Naive thymus-derived CD4-positive, alpha-beta T cell (primary cell): ENCODE results near the gene SCT. TPM values are rescaled to one million over a fixed set of nuclear protein-coding genes. Genes with fewer than 3 reads are reported as not detected.

Experiments used
- ATAC-seq: fragments of 150-1000 bp; cut with Tn5 transposase; 2 replicates; pipeline ENCODE4 v1.10.0; 2021; ENCODE audit warnings: mild to moderate bottlenecking, moderate library complexity
- CTCF ChIA-PET: fragments of 350-600 bp; sonication (Branson Sonifier 250); formaldehyde crosslinking; loops from one replicate; lab custom pipeline; 2021; ENCODE audit warnings: antibody characterized with exemption; lab: Charles Lee
- POLR2A ChIA-PET: fragments of 350-600 bp; sonication (Branson Sonifier 250); formaldehyde crosslinking; loops from one replicate; lab custom pipeline; 2021; ENCODE audit warnings: antibody characterized with exemption, inconsistent platforms; lab: Charles Lee
- DNase-seq, 9 donors: peaks; one replicate each; pipeline versions ENCODE4 v3.0.0 to v3.0.0-alpha.2; 2020 to 2022; ENCODE audit warnings: mixed read lengths in 1 of 9
- H3K27ac ChIP-seq: one replicate; pipeline ENCODE4 v1.7.0; 2013; ENCODE audit warnings: mild to moderate bottlenecking, low read depth, low read length, moderate library complexity
- H3K27me3 ChIP-seq, 2 donors: one replicate each; pipeline ENCODE4 v1.7.0; 2013; ENCODE audit warnings: low read length in 2 of 2, mild to moderate bottlenecking in 2 of 2, moderate library complexity in 2 of 2; ENCODE audit not compliant: control insufficient read depth in 2 of 2, insufficient read depth in 2 of 2
- H3K36me3 ChIP-seq, 3 experiments: 1 replicate in 2 of 3; 2 replicates in 1 of 3; pipeline ENCODE4 v1.7.0; 2013; ENCODE audit warnings: low read length in 3 of 3, mild to moderate bottlenecking in 3 of 3, moderate library complexity in 1 of 3; ENCODE audit not compliant: insufficient read depth in 3 of 3, control insufficient read depth in 2 of 3
- H3K4me1 ChIP-seq, 2 donors: one replicate each; pipeline ENCODE4 v1.7.0; 2013; ENCODE audit warnings: low read length in 2 of 2, mild to moderate bottlenecking in 2 of 2, moderate library complexity in 1 of 2; ENCODE audit not compliant: control insufficient read depth in 2 of 2, insufficient read depth in 2 of 2
- H3K4me3 ChIP-seq: 2 replicates; pipeline ENCODE4 v1.7.0; 2013; ENCODE audit warnings: mild to moderate bottlenecking, low read length
- H3K9me3 ChIP-seq, 3 experiments: 1 replicate in 2 of 3; 2 replicates in 1 of 3; pipeline ENCODE4 v1.7.0; 2013; ENCODE audit warnings: low read length in 3 of 3; ENCODE audit not compliant: control insufficient read depth in 2 of 3
- H3K27ac Mint-ChIP-seq, 9 donors: one replicate each; pipeline ENCODE4 v1.8.0; 2020 to 2022; ENCODE audit warnings: mixed read lengths in 9 of 9, mild to moderate bottlenecking in 8 of 9, moderate library complexity in 5 of 9, inconsistent platforms in 2 of 9
- H3K27me3 Mint-ChIP-seq, 5 donors: one replicate each; pipeline ENCODE4 v1.8.0; 2021 to 2022; ENCODE audit warnings: mixed read lengths in 5 of 5, mild to moderate bottlenecking in 1 of 5
- H3K36me3 Mint-ChIP-seq, 5 donors: one replicate each; pipeline ENCODE4 v1.8.0; 2020 to 2022; ENCODE audit warnings: mixed read lengths in 5 of 5, mild to moderate bottlenecking in 3 of 5, inconsistent platforms in 1 of 5
- H3K4me1 Mint-ChIP-seq, 7 donors: one replicate each; pipeline ENCODE4 v1.8.0; 2020 to 2022; ENCODE audit warnings: mixed read lengths in 7 of 7, mild to moderate bottlenecking in 3 of 7, inconsistent platforms in 1 of 7
- H3K4me3 Mint-ChIP-seq, 10 donors: one replicate each; pipeline ENCODE4 v1.8.0; 2020 to 2022; ENCODE audit warnings: mild to moderate bottlenecking in 10 of 10, mixed read lengths in 10 of 10, moderate library complexity in 6 of 10, inconsistent platforms in 2 of 10
- H3K9me3 Mint-ChIP-seq, 11 donors: one replicate each; pipeline ENCODE4 v1.8.0; 2020 to 2022; ENCODE audit warnings: mixed read lengths in 11 of 11, mild to moderate bottlenecking in 4 of 11, inconsistent platforms in 1 of 11, moderate library complexity in 1 of 11
- intact Hi-C, 2 donors: fragments of 100-400 bp; cut with micrococcal nuclease; formaldehyde crosslinking; loops; one replicate each; pipeline ENCODE4 v1.15.1; 2023
- polyA plus RNA-seq, 2 donors: library from polyadenylated mRNA; unstranded; fragments of 300-500 nt; fragmentation: Illumina TruSeq; gene quantifications; one replicate each; pipeline ENCODE4 v1.2.3, GENCODE V29; 2021
- total RNA-seq, 6 experiments: library from RNA in 5 of 6; stranded (reverse) in 5 of 6; gene quantifications; 1 replicate in 5 of 6; 2 replicates in 1 of 6; pipeline ENCODE4 v1.2.3 and lab custom pipeline; 2021 to 2026

SCT gene
- total and polyA plus RNA-seq, 7 experiments from 2014 or later = not detected

DNA sequence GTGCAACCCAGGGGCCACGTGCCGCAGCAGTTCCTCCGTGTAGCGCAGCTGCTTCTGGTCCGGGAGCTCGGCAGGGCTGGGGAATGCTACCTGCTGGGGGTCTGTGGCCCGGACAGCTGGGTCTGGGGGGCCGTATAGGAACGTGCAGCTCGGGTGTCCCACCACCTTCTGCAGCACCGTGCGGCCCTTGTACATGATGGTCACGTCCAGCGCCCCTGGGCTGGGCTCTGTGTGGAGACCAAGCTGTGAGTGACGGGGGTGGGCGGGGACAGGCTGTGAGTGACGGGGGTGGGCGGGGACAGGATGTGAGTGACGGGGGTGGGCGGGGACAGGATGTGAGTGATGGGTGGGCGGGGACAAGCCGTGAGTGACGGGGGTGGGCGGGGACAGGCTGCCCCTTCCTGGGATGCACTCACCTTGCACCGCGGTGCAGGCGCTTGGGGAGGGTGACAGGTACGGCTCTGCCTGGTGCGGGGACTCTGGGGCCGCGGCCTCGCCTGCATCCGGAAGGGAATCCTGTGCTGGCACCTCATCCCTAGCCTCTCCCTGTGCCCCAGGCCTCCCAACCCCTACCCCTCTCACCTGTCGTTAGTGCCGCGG is 13.5 kb downstream of the SCT start:
- H3K27ac Mint-ChIP-seq = peak overlapping the region in 7 of 9 donors; percentile 88 to 95 (median 90)
- peaks cover 8 to 22% of the 10 kb centered on the region in 2 donors for H3K4me1 ChIP-seq
- DNase-seq (peak in 8 of 9 donors; percentile 20 to 89 (median 76)), ATAC-seq (peak; percentile 47)
- CTCF ChIA-PET = interaction anchor here (0.6 kb wide), 1 partner anchor 36 kb away, joined by 6 read pairs; no protein-coding TSS in a partner anchor
- H3K36me3 Mint-ChIP-seq = peaks cover 0 to 15% (median 0%) of the 10 kb centered on the region in 5 donors
- H3K27me3 Mint-ChIP-seq = no peaks in the 10 kb centered on the region
- POLR2A ChIA-PET = interaction anchor here (0.7 to 2.5 kb wide), 4 partner anchors 37 to 110 kb away, joined by 3 to 14 read pairs (median 3); partner anchors contain the start of genes PHRF1 and RNH1
- peaks cover 0 to 56% (median 22%) of the 10 kb centered on the region in 3 experiments for H3K36me3 ChIP-seq
- peaks cover 0 to 22% (median 15%) of the 10 kb centered on the region in 7 donors for H3K4me1 Mint-ChIP-seq
- peak overlapping the region; percentile 95 for H3K27ac ChIP-seq
- intact Hi-C loops = loop anchor here (1.0 to 2.0 kb wide), 6 partner anchors 37 to 110 kb away; partner anchors contain the start of genes LMNTD2 (in 1 of the 2), LRRC56 (in 1 of the 2), PHRF1 (in 1 of the 2) and RASSF7 (in 1 of the 2)
- peaks cover 0 to 2% (median 0%) of the 10 kb centered on the region in 11 donors for H3K9me3 Mint-ChIP-seq
- H3K27me3 ChIP-seq = no peaks in the 10 kb centered on the region
- H3K4me3 ChIP-seq = no peak overlapping the region
- H3K9me3 ChIP-seq = no peaks in the 10 kb centered on the region
- peak overlapping the region in 5 of 10 donors; percentile 13 to 82 (median 63) for H3K4me3 Mint-ChIP-seq

DNA sequence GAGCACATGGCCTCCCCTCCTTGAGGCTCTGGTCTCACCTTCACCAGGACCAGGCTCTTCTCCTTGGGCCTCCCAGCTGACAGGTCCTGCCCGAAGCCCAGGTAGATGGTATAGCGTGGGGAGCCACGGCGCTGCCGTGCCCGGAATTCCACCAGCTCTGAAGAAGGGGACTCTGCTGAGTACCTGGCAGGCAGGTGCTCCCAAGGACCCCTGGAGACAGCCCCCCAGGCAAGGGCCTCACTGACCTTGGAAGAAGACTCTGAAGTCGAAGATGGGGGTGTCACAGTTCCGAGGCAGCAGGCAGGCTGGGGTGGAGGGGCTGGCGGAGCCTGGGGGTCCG is 14.1 kb downstream of the SCT start:
- Mint-ChIP-seq H3K4me1 (peaks cover 0 to 22% (median 15%) of the 10 kb centered on the region in 7 donors), H3K9me3 (peaks cover 0 to 2% (median 0%) of the 10 kb centered on the region in 11 donors), H3K4me3 (peak overlapping the region in 1 of 10 donors; percentile 20), H3K27ac (peak overlapping the region in 7 of 9 donors; percentile 58 to 93 (median 89)), H3K27me3 (no peaks in the 10 kb centered on the region), H3K36me3 (peaks cover 0 to 15% (median 0%) of the 10 kb centered on the region in 5 donors)
- no peak overlapping the region for H3K4me3 ChIP-seq
- peak in 1 of 9 donors; percentile 25 for DNase-seq
- no peaks in the 10 kb centered on the region for H3K9me3 ChIP-seq
- POLR2A ChIA-PET = interaction anchor here (2.5 kb wide), 1 partner anchor 37 kb away, joined by 14 read pairs; the partner anchor contains the start of gene PHRF1
- H3K4me1 ChIP-seq = peaks cover 8 to 22% of the 10 kb centered on the region in 2 donors
- no peaks in the 10 kb centered on the region for H3K27me3 ChIP-seq
- intact Hi-C loops = loop anchor here (1.0 to 2.0 kb wide), 6 partner anchors 37 to 110 kb away; partner anchors contain the start of genes LMNTD2 (in 1 of the 2), LRRC56 (in 1 of the 2), PHRF1 (in 1 of the 2) and RASSF7 (in 1 of the 2)
- peaks cover 0 to 62% (median 22%) of the 10 kb centered on the region in 3 experiments for H3K36me3 ChIP-seq
- CTCF ChIA-PET = interaction anchor here (0.6 kb wide), 1 partner anchor 36 kb away, joined by 6 read pairs; no protein-coding TSS in a partner anchor
- peak overlapping the region; percentile 86 for H3K27ac ChIP-seq
- no peak for ATAC-seq

DNA sequence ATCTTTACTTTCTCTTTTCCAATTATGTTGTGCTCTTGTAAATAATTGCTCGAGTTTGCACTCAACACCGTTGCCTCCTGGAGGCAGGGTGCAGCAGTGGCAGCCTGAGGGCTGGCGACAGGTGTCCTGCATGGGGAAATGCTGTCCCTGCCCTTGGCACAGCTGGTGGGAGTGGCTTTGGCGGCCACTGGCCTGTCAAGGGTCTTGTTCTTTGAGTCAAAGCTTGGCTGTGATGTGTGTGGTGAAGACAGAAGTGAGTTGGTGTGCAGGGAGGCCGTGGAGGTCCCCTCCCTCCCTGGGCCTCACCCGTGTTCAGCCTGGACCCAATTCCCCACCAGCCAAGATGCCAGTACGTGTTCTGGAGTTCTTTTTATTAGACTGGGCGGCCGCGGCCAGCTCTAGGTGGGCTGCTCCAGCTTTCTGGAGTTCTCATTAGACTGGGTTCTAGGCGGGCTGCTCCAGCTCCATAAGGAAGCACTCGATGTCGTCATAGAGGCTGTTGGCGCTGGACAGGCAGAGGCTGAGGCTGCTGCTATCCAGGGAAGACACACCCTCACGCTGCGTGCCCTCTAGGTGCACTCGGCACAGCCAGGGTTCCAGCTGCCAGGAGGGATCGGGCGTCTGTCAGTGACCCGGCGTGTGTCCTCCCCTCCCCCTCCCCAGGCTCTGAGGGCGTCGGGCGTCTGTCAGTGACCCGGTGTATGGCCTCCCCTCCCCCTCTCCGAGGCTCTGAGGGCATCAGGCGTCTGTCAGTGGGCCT is 14.6 kb downstream of the SCT start:
- peaks cover 0 to 15% (median 0%) of the 10 kb centered on the region in 5 donors for H3K36me3 Mint-ChIP-seq
- Histone ChIP-seq H3K4me3 (no peak overlapping the region), H3K27ac (peak overlapping the region; percentile 86), H3K4me1 (peaks cover 8 to 22% of the 10 kb centered on the region in 2 donors), H3K36me3 (peaks cover 0 to 67% (median 22%) of the 10 kb centered on the region in 3 experiments), H3K27me3 (no peaks in the 10 kb centered on the region), H3K9me3 (no peaks in the 10 kb centered on the region)
- DNase-seq (peak in 2 of 9 donors; percentile 24 to 25), ATAC-seq (no peak)
- intact Hi-C loops = loop anchor here in 1 of 2 donors (2.0 kb wide), 1 partner anchor 52 kb away; the partner anchor contains the start of genes LMNTD2 and RASSF7
- peaks cover 0 to 2% (median 0%) of the 10 kb centered on the region in 11 donors for H3K9me3 Mint-ChIP-seq
- ChIA-PET CTCF (interaction anchor here (0.6 kb wide), 1 partner anchor 37 kb away, joined by 6 read pairs; no protein-coding TSS in a partner anchor), POLR2A (interaction anchor here (2.5 kb wide), 1 partner anchor 36 kb away, joined by 14 read pairs; the partner anchor contains the start of gene PHRF1)
- peaks cover 0 to 22% (median 15%) of the 10 kb centered on the region in 7 donors for H3K4me1 Mint-ChIP-seq
- peak overlapping the region in 5 of 10 donors; percentile 23 to 76 (median 58) for H3K4me3 Mint-ChIP-seq
- no peaks in the 10 kb centered on the region for H3K27me3 Mint-ChIP-seq
- H3K27ac Mint-ChIP-seq = peak overlapping the region; percentile 67 to 93 (median 88)

DNA sequence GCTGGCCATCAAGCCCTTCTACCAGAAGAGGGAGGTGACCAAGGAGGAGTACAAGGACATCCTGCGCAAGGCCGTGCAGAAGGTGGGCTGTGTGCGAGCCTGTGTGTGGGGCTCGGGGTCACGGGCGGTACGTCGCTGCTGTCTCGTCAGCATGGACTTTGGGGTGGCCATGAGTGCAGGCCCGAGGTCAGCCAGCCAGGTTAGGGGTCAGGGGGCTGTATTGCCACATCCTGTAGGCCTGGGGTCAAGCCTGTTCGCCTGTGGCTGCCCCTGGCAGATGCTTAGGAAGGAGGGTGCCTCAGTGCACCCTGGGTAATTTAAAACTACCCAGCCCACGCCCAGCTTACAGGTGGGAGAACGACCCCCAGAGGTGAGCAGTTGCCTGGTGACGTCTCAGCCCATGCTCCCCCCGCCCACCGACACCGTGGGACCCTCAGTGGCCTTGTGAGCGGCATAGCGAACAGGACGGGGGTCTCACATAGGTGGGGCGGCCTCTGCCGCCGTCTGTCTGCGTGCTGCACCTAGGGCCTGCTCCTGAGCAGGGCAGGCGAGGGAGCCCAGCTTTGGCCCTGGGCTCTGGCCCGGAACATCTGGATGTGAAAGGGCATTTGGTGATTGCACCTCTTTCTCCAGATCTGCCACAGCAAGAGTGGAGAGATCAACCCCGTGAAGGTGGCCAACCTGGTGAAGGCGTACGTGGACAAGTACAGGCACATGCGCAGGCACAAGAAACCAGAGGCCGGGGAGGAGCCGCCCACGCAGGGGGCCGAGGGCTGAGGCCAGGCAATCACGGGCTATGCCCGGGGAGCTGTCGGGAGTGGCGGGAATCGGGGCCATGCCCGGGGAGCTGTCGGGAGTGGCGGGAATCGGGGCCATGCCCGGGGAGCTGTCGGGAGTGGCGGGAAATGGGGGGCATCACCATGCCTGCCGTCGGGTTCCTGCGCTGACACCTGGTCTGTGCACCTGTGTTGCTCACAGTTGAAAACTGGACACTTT is 15.7 kb downstream of the SCT start:
- H3K27ac ChIP-seq = peak overlapping the region; percentile 28
- Mint-ChIP-seq H3K27ac (peak overlapping the region in 7 of 9 donors; percentile 48 to 93 (median 78)), H3K4me3 (no peak overlapping the region), H3K27me3 (no peaks in the 10 kb centered on the region), H3K4me1 (peaks cover 0 to 19% (median 14%) of the 10 kb centered on the region in 7 donors), H3K36me3 (peaks cover 0 to 20% (median 5%) of the 10 kb centered on the region in 5 donors), H3K9me3 (peaks cover 0 to 2% (median 0%) of the 10 kb centered on the region in 11 donors)
- DNase-seq = peak in 1 of 9 donors; percentile 26
- intact Hi-C loops = no loop called here
- ChIA-PET CTCF (no interaction called here), POLR2A (no interaction called here)
- H3K36me3 ChIP-seq = peaks cover 0 to 78% (median 27%) of the 10 kb centered on the region in 3 experiments
- H3K4me3 ChIP-seq = no peak overlapping the region
- peaks cover 8 to 22% of the 10 kb centered on the region in 2 donors for H3K4me1 ChIP-seq
- H3K9me3 ChIP-seq = no peaks in the 10 kb centered on the region
- no peaks in the 10 kb centered on the region for H3K27me3 ChIP-seq
- no peak for ATAC-seq

DNA sequence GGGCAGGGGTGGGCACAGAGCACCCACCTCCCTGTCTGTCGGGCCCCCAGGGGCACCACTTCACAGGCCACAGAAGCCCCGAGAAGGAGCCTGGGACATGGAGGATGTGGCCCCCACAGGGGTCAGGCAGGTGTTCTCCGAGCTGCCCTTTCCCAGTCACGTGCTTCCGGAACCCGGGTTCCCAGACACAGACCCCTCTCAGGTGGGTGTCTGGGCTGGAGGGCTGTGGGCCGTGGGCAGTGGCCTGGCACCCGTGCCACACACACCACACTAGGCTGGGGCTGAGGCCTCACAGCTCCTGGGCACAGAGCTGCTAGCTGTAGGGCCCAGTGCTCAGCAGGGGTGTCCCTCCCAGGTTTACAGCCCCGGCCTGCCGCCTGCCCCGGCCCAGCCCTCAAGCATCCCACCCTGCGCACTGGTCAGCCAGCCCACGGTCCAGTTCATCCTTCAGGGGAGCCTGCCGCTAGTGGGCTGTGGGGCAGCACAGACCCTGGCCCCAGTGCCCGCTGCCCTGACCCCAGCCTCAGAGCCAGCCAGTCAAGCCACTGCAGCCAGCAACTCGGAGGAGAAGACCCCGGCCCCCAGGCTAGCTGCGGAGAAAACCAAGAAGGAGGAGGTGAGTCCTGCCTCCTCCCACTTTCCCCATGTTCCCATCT is 16.7 kb downstream of the SCT start:
- Histone ChIP-seq H3K9me3 (no peaks in the 10 kb centered on the region), H3K36me3 (peaks cover 0 to 82% (median 34%) of the 10 kb centered on the region in 3 experiments), H3K27ac (peak overlapping the region; percentile 28), H3K4me3 (no peak overlapping the region), H3K4me1 (peaks cover 8 to 22% of the 10 kb centered on the region in 2 donors), H3K27me3 (no peaks in the 10 kb centered on the region)
- CTCF ChIA-PET = no interaction called here
- Mint-ChIP-seq H3K9me3 (peaks cover 0 to under 1% (median 0%) of the 10 kb centered on the region in 11 donors), H3K27me3 (no peaks in the 10 kb centered on the region), H3K4me1 (peaks cover 0 to 14% (median 10%) of the 10 kb centered on the region in 7 donors), H3K4me3 (no peak overlapping the region), H3K27ac (peak overlapping the region in 4 of 9 donors; percentile 58 to 91 (median 78)), H3K36me3 (peaks cover 0 to 16% (median 5%) of the 10 kb centered on the region in 5 donors)
- DNase-seq (peak in 1 of 9 donors; percentile 22), ATAC-seq (no peak)
- intact Hi-C loops = no loop called here
- POLR2A ChIA-PET = no interaction called here
